GM18951 (cell line): Measurements from ENCODE around the gene R3HDM2.

Experiments
- POLR2A ChIP-seq: IDR thresholded peaks from 4 replicates; pipeline ENCODE4 v1.6.1; 2011; ENCODE audit warnings: mild to moderate bottlenecking; ENCODE audit not compliant: insufficient read length, insufficient read depth; ENCODE audit errors: extremely low read depth
- in situ Hi-C: fragments of 300-500 bp; cut with MboI; formaldehyde crosslinking; loops from one replicate; pipeline ENCODE4 v1.12.0; 2022; ENCODE audit warnings: low sequenced_read_pairs, mixed read lengths, inconsistent platforms; ENCODE audit not compliant: unreplicated experiment

The R3HDM2 gene

DNA sequence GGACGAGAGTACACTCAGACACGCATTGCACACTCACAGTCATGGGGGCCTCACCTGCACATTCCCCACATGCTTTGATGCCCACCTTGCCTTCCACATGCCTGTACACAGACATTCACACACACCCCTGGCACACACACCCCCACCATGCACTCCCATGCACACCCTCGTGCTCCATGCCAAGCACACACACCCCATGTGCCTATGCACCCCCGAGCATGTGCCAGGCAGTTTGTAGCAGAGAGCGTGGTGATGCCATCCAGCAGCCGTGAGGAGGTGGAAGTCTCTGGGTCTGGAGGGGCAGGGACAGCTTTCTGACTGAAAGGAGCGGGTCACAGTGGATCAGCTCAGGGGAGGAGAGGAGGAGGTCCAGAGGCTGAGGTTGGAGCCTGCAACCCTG, 224.9 kb downstream of the R3HDM2 start:
- in situ Hi-C loops = no loop called here
- no peak for TF ChIP-seq POLR2A

DNA sequence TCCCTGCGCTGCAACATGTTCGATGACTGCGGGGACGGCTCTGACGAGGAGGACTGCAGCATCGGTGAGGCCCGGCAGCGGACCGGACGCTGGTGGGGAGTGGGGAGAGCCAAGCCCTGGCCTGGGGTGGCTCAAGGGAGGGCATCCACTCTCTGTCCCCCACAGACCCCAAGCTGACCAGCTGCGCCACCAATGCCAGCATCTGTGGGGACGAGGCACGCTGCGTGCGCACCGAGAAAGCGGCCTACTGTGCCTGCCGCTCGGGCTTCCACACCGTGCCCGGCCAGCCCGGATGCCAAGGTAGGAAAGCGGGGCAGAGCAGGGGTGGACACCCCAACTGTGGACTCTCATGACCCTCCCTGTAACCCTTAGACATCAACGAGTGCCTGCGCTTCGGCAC, 225.7 kb downstream of the R3HDM2 start:
- in situ Hi-C loops = no loop called here

DNA sequence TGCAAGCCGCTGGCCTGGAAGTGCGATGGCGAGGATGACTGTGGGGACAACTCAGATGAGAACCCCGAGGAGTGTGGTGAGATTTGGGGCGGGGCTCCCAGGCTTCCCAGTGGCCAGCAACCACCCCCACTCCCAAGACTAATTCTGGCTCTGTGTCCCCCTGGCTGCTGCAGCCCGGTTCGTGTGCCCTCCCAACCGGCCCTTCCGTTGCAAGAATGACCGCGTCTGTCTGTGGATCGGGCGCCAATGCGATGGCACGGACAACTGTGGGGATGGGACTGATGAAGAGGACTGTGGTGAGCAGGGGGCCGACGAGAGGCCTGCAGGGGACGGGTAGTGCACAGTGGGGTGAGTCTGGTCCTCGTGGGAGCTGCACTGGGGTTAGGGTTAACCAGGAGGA, 226.4 kb downstream of the R3HDM2 start:
- in situ Hi-C loops = no loop called here
- no peak for TF ChIP-seq POLR2A

More for the DNA sequence above, 225.7 kb downstream of the R3HDM2 start:
- no peak for TF ChIP-seq POLR2A

DNA sequence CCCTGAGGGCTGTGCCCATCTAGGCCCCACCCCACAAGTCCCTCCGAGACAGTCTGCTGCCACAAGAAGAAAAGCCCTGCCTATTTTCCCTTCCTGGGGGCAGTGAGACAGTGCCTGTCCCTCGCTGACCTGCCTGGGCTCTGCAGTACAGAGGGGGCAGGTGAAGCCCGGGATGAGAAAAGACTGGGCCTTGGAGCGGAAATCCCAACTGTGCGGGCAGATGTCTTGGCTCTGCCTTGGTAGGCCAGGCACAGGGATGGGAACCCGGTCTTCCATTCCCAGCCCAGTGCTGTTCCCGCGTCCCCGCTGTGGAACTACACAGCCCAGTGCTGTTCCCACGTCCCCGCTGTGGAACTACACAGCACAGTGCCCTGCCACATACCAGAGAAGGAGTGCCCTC, 227.1 kb downstream of the R3HDM2 start:
- no peak for TF ChIP-seq POLR2A
- in situ Hi-C loops = no loop called here
